Brain microvascular endothelial cell (primary cell): ENCODE data around the gene CBX8.

Source experiments
- DNase-seq: peaks from one replicate; pipeline ENCODE4 v3.0.0-alpha.2; 2020
- H3K27ac ChIP-seq: fragments of 250-450 bp; sonication (Bioruptor Pico); 2 replicates; pipeline ENCODE4 v1.5.1; 2020; ENCODE audit warnings: mild to moderate bottlenecking, moderate library complexity
- H3K27me3 ChIP-seq: fragments of 250-450 bp; sonication (Bioruptor Pico); replicated peaks from 2 replicates; pipeline ENCODE4 v1.5.1; 2020; ENCODE audit warnings: mild to moderate bottlenecking
- H3K36me3 ChIP-seq: fragments of 250-450 bp; sonication (Bioruptor Pico); replicated peaks from 2 replicates; pipeline ENCODE4 v1.5.1; 2020; ENCODE audit warnings: mild to moderate bottlenecking
- H3K4me3 ChIP-seq: 2 replicates; pipeline ENCODE4 v1.5.1; 2011; ENCODE audit warnings: low read depth, mild to moderate bottlenecking, control low read depth, low read length, moderate library complexity
- CTCF ChIP-seq: IDR thresholded peaks from 2 replicates; pipeline ENCODE4 v1.5.1; 2011; ENCODE audit warnings: low read depth, mild to moderate bottlenecking, moderate library complexity, low read length, control low read depth, inconsistent platforms; ENCODE audit errors: missing control alignments
- in situ Hi-C: cut with HindIII; loops from 2 replicates; pipeline ENCODE4 v1.10.0; 2017; ENCODE audit warnings: low sequenced_read_pairs, low pct_ligation_motif_present

CBX8 gene

GRCh38 chr17:79769570-79770506 lies 27.0 kb downstream of the CBX8 start:
- H3K36me3 ChIP-seq = no peaks in the 10 kb centered on the region
- no peak for TF ChIP-seq CTCF
- no peak overlapping the region for H3K4me3 ChIP-seq
- peaks cover 7% of the 10 kb centered on the region for H3K27me3 ChIP-seq
- in situ Hi-C loops = no loop called here
- no peak for DNase-seq
- no peak overlapping the region for H3K27ac ChIP-seq

GRCh38 chr17:79765708-79766107 lies 31.2 kb downstream of the CBX8 start:
- H3K4me3 ChIP-seq = no peak overlapping the region
- in situ Hi-C loops = no loop called here
- no peak overlapping the region for H3K27ac ChIP-seq

GRCh38 chr17:79761894-79762589 lies 34.8 kb downstream of the CBX8 start:
- Histone ChIP-seq H3K27me3 (no peaks in the 10 kb centered on the region), H3K27ac (no peak overlapping the region), H3K36me3 (no peaks in the 10 kb centered on the region), H3K4me3 (no peak overlapping the region)
- no peak for TF ChIP-seq CTCF
- no peak for DNase-seq
- in situ Hi-C loops = no loop called here

More at GRCh38 chr17:79765708-79766107, 31.2 kb downstream of the CBX8 start:
- Histone ChIP-seq H3K36me3 (no peaks in the 10 kb centered on the region), H3K27me3 (no peaks in the 10 kb centered on the region)
- DNase-seq = no peak
- TF ChIP-seq CTCF = no peak

GRCh38 chr17:79760197-79760906 lies 36.5 kb downstream of the CBX8 start:
- H3K27ac ChIP-seq = no peak overlapping the region
- no peak overlapping the region for H3K4me3 ChIP-seq
- in situ Hi-C loops = no loop called here
- H3K36me3 ChIP-seq = no peaks in the 10 kb centered on the region
- no peak for DNase-seq
- no peak for TF ChIP-seq CTCF
- H3K27me3 ChIP-seq = no peaks in the 10 kb centered on the region

- in situ Hi-C loops = no loop called here
Measured at GRCh38 chr17:79758271-79758670, 38.6 kb downstream of the CBX8 start.

More at GRCh38 chr17:79758271-79758670, 38.6 kb downstream of the CBX8 start:
- no peak for DNase-seq
- H3K36me3 ChIP-seq = no peaks in the 10 kb centered on the region
- peaks cover 1% of the 10 kb centered on the region for H3K27me3 ChIP-seq
- no peak for TF ChIP-seq CTCF
- H3K27ac ChIP-seq = no peak overlapping the region
- no peak overlapping the region for H3K4me3 ChIP-seq
